CD4-positive, alpha-beta T cell (primary cell): ENCODE measurements around the gene GSTM1. TPM values are rescaled to one million over a fixed set of nuclear protein-coding genes. Genes with fewer than 3 reads are reported as not detected.
A peak's percentile ranks its signal among the peaks of the same experiment; 100 is the strongest.

ENCODE experiments used
- ATAC-seq: fragments of 200-7000 bp; cut with Tn5 transposase; one replicate; pipeline ENCODE4 v1.10.0; 2022; ENCODE audit warnings: mild to moderate bottlenecking; ENCODE audit not compliant: poor library complexity
- CTCF ChIA-PET: fragments of 350-600 bp; sonication (Branson Sonifier 250); formaldehyde crosslinking; loops from one replicate; lab custom pipeline; 2021; ENCODE audit warnings: antibody characterized with exemption, inconsistent platforms; lab: Charles Lee
- POLR2A ChIA-PET: fragments of 350-600 bp; sonication (Branson Sonifier 250); formaldehyde crosslinking; loops from one replicate; lab custom pipeline; 2021; ENCODE audit warnings: antibody characterized with exemption, inconsistent platforms; lab: Charles Lee
- DNase-seq, 14 experiments: peaks; one replicate each; pipeline ENCODE4 v3.0.0-alpha.2; 2013 to 2020; ENCODE audit warnings: mixed read lengths in 2 of 14
- H3K27ac ChIP-seq, 2 donors: one replicate each; pipeline versions ENCODE4 v1.5.1 to v1.7.0; 2013; ENCODE audit warnings: low read length in 2 of 2, low read depth in 1 of 2, mild to moderate bottlenecking in 1 of 2
- H3K27me3 ChIP-seq, 2 experiments: 1 replicate in 1 of 2; 2 replicates in 1 of 2; pipeline versions ENCODE4 v1.6.1 to v1.7.0; 2013; ENCODE audit warnings: low read length in 2 of 2, control low read depth in 1 of 2, mild to moderate bottlenecking in 1 of 2, moderate library complexity in 1 of 2; ENCODE audit not compliant: insufficient read depth in 2 of 2, control insufficient read depth in 1 of 2
- H3K36me3 ChIP-seq: one replicate; pipeline ENCODE4 v1.6.1; 2013; ENCODE audit warnings: low read length, control low read depth; ENCODE audit not compliant: insufficient read depth
- H3K4me1 ChIP-seq: one replicate; pipeline ENCODE4 v1.6.1; 2013; ENCODE audit warnings: low read length, control low read depth; ENCODE audit not compliant: insufficient read depth
- H3K4me3 ChIP-seq: one replicate; pipeline ENCODE4 v1.5.1; 2013; ENCODE audit warnings: mild to moderate bottlenecking, low read length, moderate library complexity
- H3K9me3 ChIP-seq, 2 experiments: 1 replicate in 1 of 2; 2 replicates in 1 of 2; pipeline versions ENCODE4 v1.6.1 to v1.7.0; 2013; ENCODE audit warnings: low read length in 2 of 2, mild to moderate bottlenecking in 2 of 2, control low read depth in 1 of 2, moderate library complexity in 1 of 2; ENCODE audit not compliant: control insufficient read depth in 1 of 2, insufficient read depth in 1 of 2
- H3K27ac Mint-ChIP-seq: one replicate; pipeline ENCODE4 v1.8.0; 2020; ENCODE audit warnings: mixed read lengths
- H3K27me3 Mint-ChIP-seq: one replicate; pipeline ENCODE4 v1.8.0; 2021; ENCODE audit warnings: mixed read lengths
- H3K36me3 Mint-ChIP-seq: one replicate; pipeline ENCODE4 v1.8.0; 2021; ENCODE audit warnings: low read depth, mixed read lengths
- H3K4me1 Mint-ChIP-seq: one replicate; pipeline ENCODE4 v1.8.0; 2021; ENCODE audit warnings: low read depth, mixed read lengths
- H3K4me3 Mint-ChIP-seq: one replicate; pipeline ENCODE4 v1.8.0; 2020; ENCODE audit warnings: mild to moderate bottlenecking, mixed read lengths
- H3K9me3 Mint-ChIP-seq: one replicate; pipeline ENCODE4 v1.8.0; 2020; ENCODE audit warnings: mixed read lengths
- CTCF ChIP-seq: fragments of 200-600 bp; IDR thresholded peaks from one replicate; pipeline ENCODE4 v1.8.0; 2022; ENCODE audit warnings: antibody characterized with exemption, mild to moderate bottlenecking
- intact Hi-C, 2 experiments: fragments of 100-400 bp; cut with DNase I in 1 of 2; cut with micrococcal nuclease in 1 of 2; formaldehyde crosslinking; loops; one replicate each; pipeline versions ENCODE4 v1.15.1 to v1.9.0; 2023 to 2025; cut with DNase I, micrococcal nuclease
- total RNA-seq, 174 experiments: library from RNA in 2 of 174; stranded (reverse) in 2 of 174; gene quantifications; one replicate each; pipeline ENCODE4 v1.2.3 and lab custom pipeline; 2021 to 2026

Gene GSTM1
- total RNA-seq, 2 experiments from 2014 or later: 31.9 to 36.2 TPM

- no peaks in the 10 kb centered on the region for H3K36me3 ChIP-seq
- no peak overlapping the region for H3K27ac Mint-ChIP-seq
- ChIA-PET CTCF (interaction anchor here (1.3 to 5.4 kb wide), 2 partner anchors 13 to 124 kb away, joined by 3 to 38 read pairs; no protein-coding TSS in a partner anchor), POLR2A (interaction anchor here (1.1 kb wide), 1 partner anchor 105 kb away, joined by 3 read pairs; the partner anchor contains the start of gene GNAI3)
- no peak overlapping the region for H3K27ac ChIP-seq
- H3K9me3 ChIP-seq: no peaks in the 10 kb centered on the region
- H3K4me1 ChIP-seq: peaks cover 16% of the 10 kb centered on the region
- H3K4me1 Mint-ChIP-seq: peaks cover 37% of the 10 kb centered on the region
- peaks cover 13% of the 10 kb centered on the region for H3K36me3 Mint-ChIP-seq
- peak overlapping the region; percentile 6 for H3K4me3 Mint-ChIP-seq
- no peak for TF ChIP-seq CTCF
- DNase-seq (no peak), ATAC-seq (no peak)
- intact Hi-C loops: no loop called here
- H3K27me3 Mint-ChIP-seq: no peaks in the 10 kb centered on the region
- H3K27me3 ChIP-seq: no peaks in the 10 kb centered on the region
- H3K9me3 Mint-ChIP-seq: no peaks in the 10 kb centered on the region
- H3K4me3 ChIP-seq: no peak overlapping the region
Observed at GRCh38 chr1:109653306-109653705, 34.3 kb upstream of the GSTM1 start.

GRCh38 chr1:109654519-109654918 is 33.1 kb upstream of the GSTM1 start:
- no peaks in the 10 kb centered on the region for H3K27me3 ChIP-seq
- Mint-ChIP-seq H3K4me1 (peaks cover 41% of the 10 kb centered on the region), H3K27me3 (no peaks in the 10 kb centered on the region), H3K36me3 (peaks cover 25% of the 10 kb centered on the region), H3K27ac (peak overlapping the region; percentile 87), H3K9me3 (no peaks in the 10 kb centered on the region), H3K4me3 (peak overlapping the region; percentile 98)
- no peak for DNase-seq
- ChIA-PET POLR2A (interaction anchor here (2.3 to 2.7 kb wide), 2 partner anchors 14 to 330 kb away, joined by 5 to 9 read pairs; partner anchors contain the start of gene AHCYL1), CTCF (interaction anchor here (1.4 kb wide), 1 partner anchor 14 kb away, joined by 5 read pairs; no protein-coding TSS in a partner anchor)
- no peak for TF ChIP-seq CTCF
- peaks cover 16% of the 10 kb centered on the region for H3K4me1 ChIP-seq
- H3K4me3 ChIP-seq: no peak overlapping the region
- no peak for ATAC-seq
- H3K36me3 ChIP-seq: no peaks in the 10 kb centered on the region
- no peak overlapping the region for H3K27ac ChIP-seq
- H3K9me3 ChIP-seq: no peaks in the 10 kb centered on the region
- intact Hi-C loops: no loop called here

GRCh38 chr1:109655615-109656519 is 31.8 kb upstream of the GSTM1 start, which contains the start of gene GSTM4:
TSS of gene GSTM4 (plus strand) at chr1:109656099. CDS start at chr1:109656390, 291 bp downstream.
- Histone ChIP-seq H3K36me3 (no peaks in the 10 kb centered on the region), H3K4me1 (peaks cover 16% of the 10 kb centered on the region), H3K9me3 (no peaks in the 10 kb centered on the region), H3K4me3 (peak within 1 kb of the TSS; percentile 99), H3K27me3 (no peaks in the 10 kb centered on the region), H3K27ac (peak within 1 kb of the TSS in 1 of 2 donors; percentile 43)
- ATAC-seq (peak; percentile 83), DNase-seq (peak; percentile 26 to 75 (median 54))
- no peaks in the 10 kb centered on the region for H3K9me3 Mint-ChIP-seq
- H3K27me3 Mint-ChIP-seq: no peaks in the 10 kb centered on the region
- H3K4me1 Mint-ChIP-seq: peaks cover 41% of the 10 kb centered on the region
- H3K27ac Mint-ChIP-seq: peak within 1 kb of the TSS; percentile 87
- no peak for TF ChIP-seq CTCF
- POLR2A ChIA-PET: interaction anchor here (0.6 to 2.7 kb wide), 9 partner anchors 12 to 379 kb away, joined by 3 to 9 read pairs (median 4); partner anchors contain the start of genes AHCYL1, GNAI3, GSTM1 and GSTM2
- intact Hi-C loops: no loop called here
- H3K4me3 Mint-ChIP-seq: peak within 1 kb of the TSS; percentile 98
- CTCF ChIA-PET: interaction anchor here (1.4 to 2.8 kb wide), 2 partner anchors 15 to 16 kb away, joined by 5 to 10 read pairs; no protein-coding TSS in a partner anchor
- peaks cover 38% of the 10 kb centered on the region for H3K36me3 Mint-ChIP-seq
